HepG2 (cell line): Measurements from ENCODE around the gene RECQL5. TPM values are rescaled to one million over a fixed set of nuclear protein-coding genes. Genes with fewer than 3 reads are reported as not detected.

Source experiments
- AHR ChIP-seq: IDR thresholded peaks from 2 replicates; pipeline ENCODE4 v1.6.1; 2018; ENCODE audit warnings: missing genetic modification reagents, missing compliant biosample characterization
- ATAD3A ChIP-seq: sonication (generic); formaldehyde crosslinking; IDR thresholded peaks from 2 replicates; pipeline ENCODE4 v1.4.0; 2020; ENCODE audit warnings: missing genetic modification reagents
- BCL3 ChIP-seq: sonication (generic); formaldehyde crosslinking; IDR thresholded peaks from 2 replicates; pipeline ENCODE4 v1.5.1; 2020; ENCODE audit warnings: mild to moderate bottlenecking, missing genetic modification reagents, moderate library complexity
- BCL6 ChIP-seq: IDR thresholded peaks from 2 replicates; pipeline ENCODE4 v1.6.1; 2016; ENCODE audit warnings: missing genetic modification reagents, missing compliant biosample characterization
- CBX5 ChIP-seq: sonication (generic); formaldehyde crosslinking; IDR thresholded peaks from 2 replicates; pipeline ENCODE4 v1.4.0; 2020; ENCODE audit warnings: missing genetic modification reagents, borderline replicate concordance
- ELF3 ChIP-seq: IDR thresholded peaks from 2 replicates; pipeline ENCODE4 v1.6.1; 2016; ENCODE audit warnings: missing genetic modification reagents, missing compliant biosample characterization
- HMG20A ChIP-seq: IDR thresholded peaks from 2 replicates; pipeline ENCODE4 v1.6.1; 2016; ENCODE audit warnings: borderline replicate concordance
- KLF15 ChIP-seq: sonication (generic); formaldehyde crosslinking; IDR thresholded peaks from 2 replicates; pipeline ENCODE4 v1.8.1; 2023; ENCODE audit warnings: borderline replicate concordance, mild to moderate bottlenecking, inconsistent platforms, missing genetic modification reagents, mixed read lengths
- KLF16 ChIP-seq, 2 experiments: sonication (generic) in 1 of 2; formaldehyde crosslinking in 1 of 2; IDR thresholded peaks; 2 replicates each; pipeline versions ENCODE4 v1.6.1 to v1.8.0; 2016 to 2023; ENCODE audit warnings: missing genetic modification reagents in 2 of 2, missing compliant biosample characterization in 1 of 2
- NFKBIZ ChIP-seq: IDR thresholded peaks from 2 replicates; pipeline ENCODE4 v1.6.1; 2018; ENCODE audit warnings: missing genetic modification reagents, missing compliant biosample characterization
- RBFOX2 ChIP-seq: fragments of 200-400 bp; formaldehyde crosslinking; IDR thresholded peaks from 2 replicates; pipeline ENCODE4 v1.6.1; 2017; ENCODE audit warnings: low read depth, mild to moderate bottlenecking, low read length
- SIX1 ChIP-seq: sonication (generic); formaldehyde crosslinking; IDR thresholded peaks from 2 replicates; pipeline ENCODE4 v1.4.0; 2020; ENCODE audit warnings: missing genetic modification reagents, borderline replicate concordance
- SOX5 ChIP-seq: IDR thresholded peaks from 2 replicates; pipeline ENCODE4 v1.6.1; 2016; ENCODE audit warnings: borderline replicate concordance
- ZBTB42 ChIP-seq: sonication (generic); formaldehyde crosslinking; IDR thresholded peaks from 2 replicates; pipeline ENCODE4 v1.5.0; 2020; ENCODE audit warnings: mild to moderate bottlenecking, missing genetic modification reagents
- ZMYM2 ChIP-seq: sonication (generic); formaldehyde crosslinking; IDR thresholded peaks from 2 replicates; pipeline ENCODE4 v1.8.0; 2022; ENCODE audit warnings: mild to moderate bottlenecking, missing genetic modification reagents
- ZNF292 ChIP-seq: sonication (generic); formaldehyde crosslinking; IDR thresholded peaks from 2 replicates; pipeline ENCODE4 v1.8.1; 2022; ENCODE audit warnings: mild to moderate bottlenecking, low read depth, missing genetic modification reagents, borderline replicate concordance
- ZNF354B ChIP-seq: sonication (generic); formaldehyde crosslinking; IDR thresholded peaks from 2 replicates; pipeline ENCODE4 v1.8.0; 2022; ENCODE audit warnings: mild to moderate bottlenecking, missing genetic modification reagents
- ZNF567 ChIP-seq: sonication (generic); formaldehyde crosslinking; IDR thresholded peaks from 2 replicates; pipeline ENCODE4 v1.8.1; 2023; ENCODE audit warnings: mild to moderate bottlenecking, missing genetic modification reagents, borderline replicate concordance
- ZNF614 ChIP-seq: IDR thresholded peaks from 2 replicates; pipeline ENCODE4 v1.6.1; 2018; ENCODE audit warnings: missing biosample characterization, missing genetic modification reagents, inconsistent platforms, borderline replicate concordance
- ZNF792 ChIP-seq: IDR thresholded peaks from 2 replicates; pipeline ENCODE4 v1.6.1; 2016
- polyA plus RNA-seq, 8 experiments: library from polyadenylated mRNA; depleted of rRNA in 3 of 8; stranded (reverse) in 7 of 8; unstranded in 1 of 8; fragments of >200 nt; fragmentation: Illumina TruSeq in 4 of 8; extraction: Trizol in 4 of 8; gene quantifications; 2 replicates each; pipeline versions ENCODE4 v1.2.1 to v1.2.3, GENCODE V29; 2011 to 2016; ENCODE audit warnings: low read depth in 4 of 8, missing spikeins in 1 of 8, mixed read lengths in 1 of 8; ENCODE audit not compliant: insufficient read depth in 1 of 8
- total RNA-seq, 5 experiments: library from RNA; depleted of rRNA; stranded (reverse); fragments of >200 nt; fragmentation: Illumina TruSeq; extraction: Trizol; gene quantifications; 2 replicates each; pipeline ENCODE4 v1.2.3, GENCODE V29; 2016; ENCODE audit warnings: low read depth in 1 of 5
- TF ChIP-seq, protein P1 (sequence below): sonication (generic); formaldehyde crosslinking; IDR thresholded peaks from 2 replicates; pipeline ENCODE4 v1.4.0; 2020; ENCODE audit warnings: missing genetic modification reagents, borderline replicate concordance
- TF ChIP-seq, protein P2 (sequence below): sonication (generic); formaldehyde crosslinking; IDR thresholded peaks from 2 replicates; pipeline ENCODE4 v1.4.0; 2020; ENCODE audit warnings: mild to moderate bottlenecking, missing genetic modification reagents
- TF ChIP-seq, protein P3 (sequence below): sonication (generic); formaldehyde crosslinking; IDR thresholded peaks from 2 replicates; pipeline ENCODE4 v1.8.1; 2023; ENCODE audit warnings: mild to moderate bottlenecking, moderate library complexity, missing genetic modification reagents

The RECQL5 gene
- total and polyA plus RNA-seq, 2 of the 13 experiments (the other 11 are each of a cell fraction or from before 2014, with no cell fraction given) = 27.7 to 32.0 TPM

DNA sequence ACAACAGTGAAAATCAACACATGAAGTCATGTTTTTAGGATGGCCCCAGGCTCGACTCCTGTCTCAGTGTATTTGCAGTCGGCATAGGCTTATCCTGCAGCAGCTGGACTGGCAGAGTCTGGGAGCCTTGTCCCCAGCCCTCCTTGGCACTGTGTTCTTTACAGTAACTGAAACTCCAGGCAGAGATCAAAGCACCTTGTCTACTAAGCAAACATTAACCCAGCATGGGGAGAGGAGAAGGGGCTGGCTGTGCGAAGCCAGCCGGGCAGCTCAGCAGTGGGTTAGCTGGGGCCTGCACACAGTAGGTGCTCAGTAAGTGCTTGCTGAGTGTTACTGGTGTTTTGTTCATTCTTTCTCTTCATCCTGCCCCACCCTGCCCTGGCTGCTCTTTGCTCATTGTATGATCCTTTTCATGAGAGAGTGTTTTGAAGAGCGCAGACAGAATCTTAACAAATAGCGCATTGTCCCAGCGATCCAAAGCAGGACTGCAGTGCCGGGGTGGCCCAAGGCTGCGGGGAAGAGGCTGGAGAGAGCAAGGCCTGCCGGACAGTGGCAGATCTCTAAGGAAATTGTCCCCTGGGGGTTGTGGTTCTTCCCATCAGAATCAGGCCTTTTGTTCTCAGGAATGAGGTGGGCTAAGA, 30.8 kb upstream of the RECQL5 start (continued):
- TF ChIP-seq, protein P1, sequence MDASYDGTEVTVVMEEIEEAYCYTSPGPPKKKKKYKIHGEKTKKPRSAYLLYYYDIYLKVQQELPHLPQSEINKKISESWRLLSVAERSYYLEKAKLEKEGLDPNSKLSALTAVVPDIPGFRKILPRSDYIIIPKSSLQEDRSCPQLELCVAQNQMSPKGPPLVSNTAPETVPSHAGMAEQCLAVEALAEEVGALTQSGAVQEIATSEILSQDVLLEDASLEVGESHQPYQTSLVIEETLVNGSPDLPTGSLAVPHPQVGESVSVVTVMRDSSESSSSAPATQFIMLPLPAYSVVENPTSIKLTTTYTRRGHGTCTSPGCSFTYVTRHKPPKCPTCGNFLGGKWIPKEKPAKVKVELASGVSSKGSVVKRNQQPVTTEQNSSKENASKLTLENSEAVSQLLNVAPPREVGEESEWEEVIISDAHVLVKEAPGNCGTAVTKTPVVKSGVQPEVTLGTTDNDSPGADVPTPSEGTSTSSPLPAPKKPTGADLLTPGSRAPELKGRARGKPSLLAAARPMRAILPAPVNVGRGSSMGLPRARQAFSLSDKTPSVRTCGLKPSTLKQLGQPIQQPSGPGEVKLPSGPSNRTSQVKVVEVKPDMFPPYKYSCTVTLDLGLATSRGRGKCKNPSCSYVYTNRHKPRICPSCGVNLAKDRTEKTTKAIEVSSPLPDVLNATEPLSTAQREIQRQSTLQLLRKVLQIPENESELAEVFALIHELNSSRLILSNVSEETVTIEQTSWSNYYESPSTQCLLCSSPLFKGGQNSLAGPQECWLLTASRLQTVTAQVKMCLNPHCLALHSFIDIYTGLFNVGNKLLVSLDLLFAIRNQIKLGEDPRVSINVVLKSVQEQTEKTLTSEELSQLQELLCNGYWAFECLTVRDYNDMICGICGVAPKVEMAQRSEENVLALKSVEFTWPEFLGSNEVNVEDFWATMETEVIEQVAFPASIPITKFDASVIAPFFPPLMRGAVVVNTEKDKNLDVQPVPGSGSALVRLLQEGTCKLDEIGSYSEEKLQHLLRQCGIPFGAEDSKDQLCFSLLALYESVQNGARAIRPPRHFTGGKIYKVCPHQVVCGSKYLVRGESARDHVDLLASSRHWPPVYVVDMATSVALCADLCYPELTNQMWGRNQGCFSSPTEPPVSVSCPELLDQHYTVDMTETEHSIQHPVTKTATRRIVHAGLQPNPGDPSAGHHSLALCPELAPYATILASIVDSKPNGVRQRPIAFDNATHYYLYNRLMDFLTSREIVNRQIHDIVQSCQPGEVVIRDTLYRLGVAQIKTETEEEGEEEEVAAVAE = peak; percentile 46; the same call in 1 of the 2 replicates
- TF ChIP-seq RBFOX2 (no peak), AHR (CRISPR knock-in tag) (no peak), KLF16 (CRISPR knock-in tag; IDR thresholded peaks at IDR 0.05) (peak in 1 of 2 experiments; percentile 56; a peak in 1 of 4 replicates), ZBTB42 (CRISPR knock-in tag) (no peak), ELF3 (CRISPR knock-in tag) (peak; percentile 55; the same call in 1 of the 2 replicates), SOX5 (CRISPR knock-in tag) (peak; percentile 33; the same call in 1 of the 2 replicates), ZMYM2 (CRISPR knock-in tag) (peak; percentile 86), SIX1 (peak; percentile 53; the same call in 1 of the 2 replicates), NFKBIZ (CRISPR knock-in tag) (no peak), ATAD3A (CRISPR knock-in tag) (no peak), BCL6 (CRISPR knock-in tag) (peak; percentile 21; the same call in 1 of the 2 replicates), ZNF614 (0 out of 2 replicates have a peak, but pooled peaks have one; percentile 44), ZNF354B (no peak), CBX5 (CRISPR knock-in tag) (no peak), ZNF567 (0 out of 2 replicates have a peak, but pooled peaks have one; percentile 67), ZNF292 (CRISPR knock-in tag) (no peak), ZNF792 (peak; percentile 42; the same call in 1 of the 2 replicates), KLF15 (CRISPR knock-in tag) (no peak), BCL3 (CRISPR knock-in tag) (no peak), HMG20A (0 out of 2 replicates have a peak, but pooled peaks have one; percentile 31)
- TF ChIP-seq, protein P2, sequence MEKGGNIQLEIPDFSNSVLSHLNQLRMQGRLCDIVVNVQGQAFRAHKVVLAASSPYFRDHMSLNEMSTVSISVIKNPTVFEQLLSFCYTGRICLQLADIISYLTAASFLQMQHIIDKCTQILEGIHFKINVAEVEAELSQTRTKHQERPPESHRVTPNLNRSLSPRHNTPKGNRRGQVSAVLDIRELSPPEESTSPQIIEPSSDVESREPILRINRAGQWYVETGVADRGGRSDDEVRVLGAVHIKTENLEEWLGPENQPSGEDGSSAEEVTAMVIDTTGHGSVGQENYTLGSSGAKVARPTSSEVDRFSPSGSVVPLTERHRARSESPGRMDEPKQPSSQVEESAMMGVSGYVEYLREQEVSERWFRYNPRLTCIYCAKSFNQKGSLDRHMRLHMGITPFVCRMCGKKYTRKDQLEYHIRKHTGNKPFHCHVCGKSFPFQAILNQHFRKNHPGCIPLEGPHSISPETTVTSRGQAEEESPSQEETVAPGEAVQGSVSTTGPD (CRISPR knock-in tag) = no peak
- TF ChIP-seq, protein P3, sequence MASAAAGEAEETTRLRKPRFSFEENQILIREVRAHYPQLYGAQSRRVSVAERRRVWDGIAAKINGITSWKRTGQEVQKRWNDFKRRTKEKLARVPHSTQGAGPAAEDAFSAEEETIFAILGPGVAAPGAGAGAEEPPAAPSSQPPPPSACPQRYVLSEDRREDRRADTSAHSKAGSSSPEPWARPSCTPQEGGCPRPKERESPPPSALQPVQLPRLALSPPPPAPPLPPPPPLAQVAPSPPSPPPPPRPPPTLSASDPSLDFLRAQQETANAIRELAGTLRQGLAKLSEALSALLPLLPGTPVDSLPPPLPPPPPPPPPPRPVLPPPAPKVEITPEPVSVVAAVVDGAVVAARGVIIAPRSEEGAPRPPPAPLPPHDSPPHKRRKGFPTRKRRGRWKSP = no peak
